HG03066 (cell line): Measurements from ENCODE around the gene CMTM8.
"Not testable (repeated sequence)": the region's sequence is repeated elsewhere in the genome, so short reads cannot be mapped to it uniquely, and the experiment has no call there.

Experiments used
- ATAC-seq: cut with Tn5 transposase; IDR thresholded peaks from one replicate; pipeline ENCODE4 v1.9.1; 2021; ENCODE audit warnings: low read depth; ENCODE audit not compliant: unreplicated experiment

CMTM8 gene, protein sequence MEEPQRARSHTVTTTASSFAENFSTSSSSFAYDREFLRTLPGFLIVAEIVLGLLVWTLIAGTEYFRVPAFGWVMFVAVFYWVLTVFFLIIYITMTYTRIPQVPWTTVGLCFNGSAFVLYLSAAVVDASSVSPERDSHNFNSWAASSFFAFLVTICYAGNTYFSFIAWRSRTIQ

DNA sequence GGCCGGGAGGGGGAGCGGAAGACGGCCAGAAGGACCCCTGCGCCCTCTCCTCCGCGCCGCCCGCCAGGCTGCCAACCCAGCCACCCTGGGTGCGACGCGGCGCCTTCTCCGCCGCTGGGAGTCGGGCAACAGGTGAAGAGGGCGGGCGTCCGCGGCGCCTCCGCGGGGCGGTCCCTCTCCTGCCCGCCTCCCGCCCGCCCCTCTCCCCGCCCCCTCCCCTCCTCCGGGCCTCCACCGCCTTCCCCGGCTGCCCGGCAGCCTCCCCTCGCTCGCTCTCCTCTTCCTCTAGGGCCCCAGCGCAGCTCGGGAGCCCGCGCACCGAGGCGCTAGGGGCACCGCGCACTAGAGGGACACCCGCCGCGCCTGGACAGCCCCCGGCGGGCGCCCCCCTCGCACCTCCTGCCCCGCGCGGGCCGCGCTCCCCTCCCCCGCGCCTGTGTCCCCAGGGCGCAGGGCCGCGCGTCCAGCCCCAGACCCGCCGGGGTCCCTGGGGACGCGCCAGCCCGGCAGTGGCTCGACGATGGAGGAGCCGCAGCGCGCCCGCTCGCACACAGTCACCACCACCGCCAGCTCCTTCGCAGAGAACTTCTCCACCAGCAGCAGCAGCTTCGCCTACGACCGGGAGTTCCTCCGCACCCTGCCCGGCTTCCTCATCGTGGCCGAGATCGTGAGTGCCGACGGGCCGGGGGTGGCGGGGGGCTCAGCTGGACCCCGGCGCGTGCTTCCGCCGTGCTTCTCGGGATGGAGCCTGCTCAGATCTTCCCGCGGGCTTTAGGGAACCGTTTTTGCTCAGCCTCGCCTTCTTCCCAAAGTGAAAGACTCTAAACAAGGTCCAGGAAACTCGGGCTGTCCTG is at the start of gene CMTM8:
TSS of gene CMTM8 (plus strand) at position 228 of the 854 bp plus-strand sequence. CDS start at position 521, 293 bp downstream.
- no peak for ATAC-seq

DNA sequence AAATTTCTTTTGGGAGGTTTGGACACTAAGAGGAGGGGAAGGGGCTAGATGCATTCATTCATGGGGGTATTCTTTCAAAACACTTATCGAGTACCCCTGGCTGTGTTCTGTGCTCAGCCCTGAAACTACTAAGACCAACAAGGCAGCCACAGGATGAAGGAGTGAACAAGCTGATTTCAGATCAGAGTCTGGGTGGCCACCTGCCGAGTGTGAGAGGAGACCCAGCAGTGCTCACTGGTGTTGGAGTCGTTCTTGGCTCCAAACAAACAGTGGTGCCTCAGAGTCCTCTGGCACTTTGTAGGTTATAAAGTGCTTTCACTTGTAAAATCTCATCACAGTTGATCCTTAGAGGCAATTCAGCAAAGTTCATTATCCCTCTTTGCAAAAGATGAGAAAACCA is 48.8 kb upstream of the CMTM8 start:
- ATAC-seq = no peak

DNA sequence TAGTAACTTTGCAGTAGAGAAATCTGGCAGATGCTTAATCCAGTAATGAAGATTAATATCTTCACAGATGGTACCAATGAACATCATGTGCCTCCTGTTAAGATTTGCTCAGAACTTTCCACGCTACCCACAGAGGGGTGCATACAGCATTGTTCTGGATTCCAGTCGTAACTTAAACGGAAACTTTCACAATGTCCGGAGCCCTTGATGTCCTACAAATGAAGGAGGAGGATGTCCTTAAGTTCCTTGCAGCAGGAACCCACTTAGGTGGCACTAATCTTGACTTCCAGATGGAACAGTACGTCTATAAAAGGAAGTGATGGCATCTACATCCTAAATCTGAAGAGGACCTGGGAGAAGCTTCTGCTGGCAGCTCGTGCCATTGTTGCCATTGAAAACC is 47.9 kb upstream of the CMTM8 start:
- not testable (repeated sequence) for ATAC-seq

DNA sequence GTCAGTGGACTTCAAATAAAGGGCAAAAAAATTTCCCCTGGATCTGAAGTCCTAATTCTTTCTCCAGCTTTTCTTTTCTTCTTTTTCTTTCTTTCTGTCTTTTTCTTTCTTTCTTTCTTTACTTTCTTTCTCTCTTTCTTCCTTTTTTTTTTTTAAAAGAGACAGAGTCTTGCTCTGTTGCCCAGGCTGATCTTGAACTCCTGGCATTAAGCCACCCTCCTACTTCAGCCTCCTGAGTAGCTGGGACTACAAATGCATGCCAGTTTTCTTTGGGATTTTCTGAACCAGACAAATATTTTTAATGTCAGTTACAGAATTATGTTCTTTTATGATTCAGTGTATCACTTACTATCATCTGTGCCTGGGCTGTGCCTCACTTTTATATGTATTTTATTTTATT is 45.4 kb upstream of the CMTM8 start:
- no peak for ATAC-seq

DNA sequence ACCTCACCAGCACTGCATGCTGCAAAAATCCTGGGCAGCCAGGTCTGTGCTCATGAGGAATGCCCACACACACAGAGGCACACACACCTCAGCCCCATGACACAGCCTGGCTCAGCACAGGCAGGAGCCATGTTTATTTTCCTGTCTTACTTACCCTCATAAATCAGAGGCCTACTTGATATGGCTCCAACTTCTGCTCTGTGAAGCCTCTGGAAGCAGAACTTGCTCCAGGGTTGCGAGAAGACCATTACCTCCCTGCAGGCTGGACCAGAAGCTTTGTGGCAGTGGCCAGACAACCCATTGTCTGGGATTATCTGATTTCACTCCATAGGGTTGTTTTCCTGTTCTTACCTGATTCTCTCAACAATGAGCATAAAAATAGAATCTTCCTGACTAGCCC is 43.8 kb upstream of the CMTM8 start:
- no peak for ATAC-seq

DNA sequence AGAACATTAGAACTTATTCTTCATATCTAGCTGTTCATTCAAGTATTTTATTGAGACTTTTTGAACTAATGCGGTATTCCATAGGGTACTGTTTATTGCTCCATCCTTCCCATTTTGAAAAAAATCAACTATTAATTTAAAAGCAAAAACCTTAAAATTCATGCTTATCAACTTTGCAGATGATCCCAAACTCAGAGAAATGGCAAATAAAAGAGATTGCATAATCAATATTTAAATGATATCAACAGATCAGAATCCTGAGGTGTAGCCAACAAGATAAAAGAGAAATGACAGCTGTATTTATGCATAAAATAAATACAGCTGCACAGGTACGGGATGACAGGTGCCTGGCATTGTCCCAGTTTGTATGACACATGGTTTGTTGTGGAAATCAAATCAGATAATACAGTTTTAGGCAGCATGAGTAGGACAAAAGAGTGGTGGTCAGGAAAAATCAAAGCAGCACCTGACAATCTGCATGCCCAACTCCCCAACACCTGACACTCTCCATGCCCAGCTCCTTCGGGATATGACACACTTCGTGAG is 42.4 kb upstream of the CMTM8 start:
- ATAC-seq = no peak

DNA sequence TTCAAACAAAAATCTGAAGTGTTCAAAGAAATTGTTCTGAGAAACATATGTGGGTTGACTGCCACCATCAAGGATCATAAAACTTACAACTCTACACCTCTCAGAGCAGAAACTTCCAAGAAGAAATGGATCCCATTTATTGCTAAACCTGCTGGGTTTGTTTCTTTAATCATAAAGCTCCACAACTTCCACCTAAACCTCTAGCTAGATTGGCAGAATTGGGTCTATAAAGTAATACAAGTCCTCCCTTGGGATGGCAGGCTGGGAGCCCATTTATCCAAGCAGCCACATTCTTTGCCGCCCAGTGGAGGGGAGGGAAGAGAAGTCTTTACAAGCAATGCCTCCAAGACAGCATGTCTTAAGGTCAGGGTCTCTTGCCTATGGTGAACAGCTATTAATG is 40.5 kb upstream of the CMTM8 start:
- no peak for ATAC-seq

DNA sequence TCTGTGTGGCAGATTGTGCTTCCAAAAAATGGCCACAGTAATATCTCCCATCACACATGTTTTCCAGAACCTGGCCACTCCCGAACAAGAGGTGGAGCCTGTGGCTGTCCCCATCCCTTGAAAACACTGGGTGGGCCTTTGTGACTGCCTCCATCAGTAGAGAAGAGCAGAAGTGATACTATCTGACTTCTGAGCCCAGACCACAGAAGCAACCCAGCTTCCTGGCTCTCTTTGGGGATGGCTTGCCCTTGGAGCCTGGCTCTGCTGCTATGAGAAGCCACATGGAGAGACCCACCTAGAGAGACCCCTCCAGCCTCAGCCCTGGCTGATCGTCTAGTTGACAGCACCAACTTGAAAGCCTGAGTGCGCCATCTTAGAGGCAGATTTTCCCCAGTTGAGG is 39.8 kb upstream of the CMTM8 start:
- no peak for ATAC-seq

DNA sequence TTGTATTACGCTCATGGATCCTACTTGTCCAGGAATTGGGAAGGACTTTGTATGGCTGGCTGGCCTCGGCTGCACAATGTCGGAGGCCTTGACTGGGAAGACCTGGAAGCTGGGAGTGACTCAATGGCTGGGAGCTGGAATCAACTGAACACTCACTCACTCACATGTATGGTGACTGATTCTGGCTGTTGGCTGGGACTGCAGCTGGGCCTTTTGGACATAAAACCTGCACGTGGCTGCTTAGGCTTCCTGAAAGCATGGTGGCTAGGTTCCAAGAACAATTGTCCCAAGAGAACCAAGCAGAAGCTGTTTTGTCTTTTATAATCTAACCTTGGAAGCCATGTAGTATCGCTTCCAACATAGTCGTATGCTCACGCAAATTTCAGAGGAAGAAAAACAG is 38.0 kb upstream of the CMTM8 start:
- ATAC-seq = no peak

DNA sequence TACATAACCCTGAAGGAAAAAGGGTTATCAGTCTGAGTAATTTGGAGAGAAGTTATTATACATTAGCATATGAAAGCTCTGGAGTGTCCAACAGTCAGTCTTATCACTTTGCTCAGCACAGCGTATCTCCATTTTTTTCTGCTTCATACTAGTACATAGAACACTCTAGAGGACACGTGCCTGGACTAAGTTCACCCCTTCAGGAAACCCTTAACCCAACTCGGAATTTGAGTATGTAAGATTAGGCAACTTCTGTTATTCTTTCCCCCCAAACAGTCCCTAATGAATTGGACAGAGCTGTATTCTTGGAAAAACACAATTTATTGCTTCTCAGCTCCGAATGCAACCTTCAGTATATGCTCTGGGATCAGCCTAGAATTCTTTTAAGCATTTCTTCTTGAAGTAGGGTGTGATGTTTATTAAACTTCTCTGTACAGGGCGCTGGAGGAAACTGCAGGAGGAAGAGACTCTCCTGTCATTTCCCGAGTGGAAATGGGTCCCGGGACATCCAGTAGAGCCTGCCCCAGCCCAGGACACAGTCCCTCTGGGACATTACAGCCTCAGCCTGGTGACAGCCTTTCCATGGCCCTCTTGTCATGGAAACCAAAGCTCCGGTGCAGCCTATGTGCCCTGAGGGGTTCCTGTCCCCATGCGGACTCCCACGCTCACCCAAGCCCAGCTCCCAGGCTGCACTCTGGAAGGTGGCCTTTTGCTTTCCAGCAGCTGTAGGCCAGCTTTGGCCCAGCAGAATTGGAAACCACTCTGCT is 37.3 kb upstream of the CMTM8 start:
- ATAC-seq = no peak

DNA sequence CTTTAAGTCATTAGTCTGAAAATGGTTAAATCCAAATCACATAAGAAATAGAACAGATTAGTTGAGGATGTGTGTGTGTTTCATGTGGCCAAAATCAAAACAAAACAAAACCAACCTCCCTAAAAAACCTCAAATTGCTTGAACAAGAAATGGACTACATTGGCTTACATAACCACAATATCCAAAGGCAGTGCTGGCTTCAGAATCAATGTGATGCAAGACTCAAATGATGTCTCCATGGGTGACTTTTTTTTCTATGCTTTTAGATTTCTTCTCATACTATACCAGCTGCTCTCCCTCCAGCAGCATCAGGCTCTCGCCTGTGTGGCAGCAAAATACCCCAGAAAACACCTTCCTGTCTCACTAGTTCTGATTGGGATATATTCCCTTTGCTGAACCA is 36.0 kb upstream of the CMTM8 start:
- ATAC-seq = no peak

DNA sequence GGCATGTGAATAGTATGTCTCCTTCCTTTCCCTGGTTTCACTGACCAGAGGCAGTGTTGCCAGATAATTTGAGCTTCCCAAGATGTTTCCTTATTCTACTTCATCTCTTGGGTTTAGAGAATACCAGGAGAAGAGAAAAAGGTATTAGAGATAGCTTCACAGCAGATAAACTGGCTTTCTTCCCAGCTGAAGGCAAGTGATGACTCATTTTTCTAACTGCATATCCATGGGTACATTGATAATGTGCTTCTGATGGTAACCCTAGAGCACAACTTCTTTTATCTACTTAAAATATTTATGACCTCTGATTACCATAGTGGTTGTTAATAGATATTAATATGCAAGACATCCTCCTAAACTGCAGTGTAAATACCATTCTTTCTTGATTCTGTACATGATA is 34.6 kb upstream of the CMTM8 start:
- no peak for ATAC-seq

DNA sequence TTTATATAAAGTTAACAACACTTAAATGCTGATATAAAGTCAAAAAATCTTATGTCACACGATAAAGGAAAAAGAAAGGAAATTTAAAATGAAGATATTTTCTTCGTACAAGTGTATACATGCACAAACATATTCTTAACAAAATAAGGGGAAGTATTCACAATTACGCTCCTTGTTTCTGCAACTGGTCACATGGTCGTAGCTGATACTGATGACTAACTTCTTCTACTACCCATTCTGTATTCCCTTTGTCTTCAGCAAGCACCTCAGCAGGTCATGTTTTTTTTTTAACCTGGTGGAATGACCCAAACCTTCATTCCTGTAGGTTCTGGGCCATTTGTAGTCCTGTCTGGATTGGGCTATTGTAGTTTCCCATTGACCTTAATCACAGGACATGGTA is 30.0 kb upstream of the CMTM8 start:
- ATAC-seq = no peak

DNA sequence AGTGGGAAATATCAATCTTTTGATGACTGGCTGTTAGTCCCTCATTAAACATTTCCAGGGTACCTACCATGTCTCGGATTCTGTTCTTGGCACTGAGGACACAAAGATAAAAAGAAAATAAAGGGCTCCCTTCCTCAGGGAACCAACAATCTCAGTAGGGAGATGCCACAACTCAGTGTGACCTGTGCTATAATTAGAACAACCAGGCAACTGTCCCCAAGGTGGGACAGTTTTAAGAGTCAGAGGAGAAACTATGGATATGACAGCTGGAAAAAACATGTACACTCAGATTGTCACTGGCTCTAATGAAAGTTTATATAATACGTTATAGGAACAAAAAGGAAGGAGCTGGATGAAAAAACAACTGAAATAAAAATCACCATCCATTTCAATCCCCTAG is 23.3 kb upstream of the CMTM8 start:
- ATAC-seq = no peak

DNA sequence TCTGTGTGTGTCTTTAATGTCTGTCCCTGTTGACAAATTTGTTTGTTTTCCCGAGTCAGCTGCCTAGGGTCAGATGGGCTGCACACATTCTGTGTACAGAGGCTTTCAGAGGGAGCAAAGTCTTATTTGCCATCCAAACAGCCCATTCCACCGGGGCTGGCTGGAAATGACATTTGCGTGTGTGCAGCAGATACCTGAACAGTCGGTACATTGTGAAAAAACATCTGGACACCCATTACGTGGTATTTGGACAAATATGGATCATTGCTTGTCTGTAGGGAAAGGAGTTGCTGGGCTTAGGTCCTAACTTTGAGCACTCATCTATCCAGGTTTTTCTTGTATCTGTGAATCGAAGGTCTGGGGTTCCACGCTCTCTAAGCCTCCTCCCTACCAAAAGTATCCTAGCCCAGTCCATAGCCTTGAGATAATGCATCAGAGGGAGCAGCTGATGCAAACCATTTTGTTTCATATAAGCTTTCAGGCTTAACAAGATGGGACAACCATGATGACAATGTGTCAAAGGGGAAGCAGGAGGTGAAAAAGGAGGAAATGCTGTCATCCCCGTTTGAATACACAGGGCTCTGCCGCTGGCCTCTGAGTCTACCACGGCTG is 22.2 kb upstream of the CMTM8 start:
- no peak for ATAC-seq

DNA sequence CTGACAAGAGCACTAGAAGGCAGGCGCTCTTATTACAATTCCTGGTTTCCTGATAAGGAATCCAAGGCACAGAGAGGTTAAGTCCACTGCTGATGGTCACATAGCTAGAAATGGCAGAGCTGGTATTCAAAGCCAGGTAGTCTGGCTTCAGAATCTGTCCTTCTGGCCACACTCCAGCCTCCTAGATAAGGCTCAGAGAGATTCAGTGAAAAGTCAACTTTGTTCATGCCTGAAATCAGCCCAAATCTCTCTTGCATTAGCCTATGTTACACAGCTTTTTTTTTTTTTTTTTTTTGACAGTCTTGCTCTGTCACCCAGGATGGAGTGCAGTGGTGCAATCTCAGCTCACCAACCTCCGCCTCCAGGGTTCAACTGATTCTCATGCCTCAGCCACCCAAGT is 21.1 kb upstream of the CMTM8 start:
- ATAC-seq = no peak

DNA sequence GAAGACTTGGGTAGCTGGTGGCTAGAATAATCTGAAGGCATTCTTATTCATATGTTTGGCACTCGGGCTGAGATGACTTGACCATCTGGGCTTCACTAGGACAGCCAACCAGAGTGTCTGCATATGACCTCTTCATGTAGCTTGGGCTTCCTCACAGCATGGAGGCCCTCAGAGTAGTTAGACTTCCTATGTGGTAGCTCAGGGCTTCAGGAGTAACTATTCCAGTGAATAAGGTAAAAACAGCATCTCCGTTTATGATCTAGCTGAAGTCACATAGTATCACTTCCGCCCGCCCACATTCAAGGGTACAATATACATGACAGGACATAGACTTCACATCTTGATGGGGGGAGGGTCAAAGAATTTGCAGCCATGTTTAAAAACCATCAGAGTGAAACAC is 18.9 kb upstream of the CMTM8 start:
- ATAC-seq = no peak

DNA sequence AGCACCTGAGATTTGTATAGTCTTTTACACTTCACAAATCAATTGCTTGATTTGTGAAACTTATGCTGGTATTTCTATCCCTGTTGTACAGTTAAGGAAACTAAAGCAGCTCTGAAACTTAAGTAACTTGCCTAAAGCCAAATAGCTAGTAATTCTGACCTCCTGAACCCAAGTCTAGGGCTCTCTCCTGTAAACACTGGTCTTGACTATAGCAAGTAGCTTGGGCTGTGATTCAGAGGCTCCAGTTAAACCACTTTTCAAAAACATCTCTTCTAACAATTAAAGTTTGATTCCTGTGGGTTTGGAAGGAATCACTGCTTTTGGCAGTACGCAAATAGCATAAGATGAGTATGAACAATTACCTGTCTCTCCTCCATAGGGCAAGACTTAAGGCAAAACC is 18.5 kb upstream of the CMTM8 start:
- no peak for ATAC-seq

DNA sequence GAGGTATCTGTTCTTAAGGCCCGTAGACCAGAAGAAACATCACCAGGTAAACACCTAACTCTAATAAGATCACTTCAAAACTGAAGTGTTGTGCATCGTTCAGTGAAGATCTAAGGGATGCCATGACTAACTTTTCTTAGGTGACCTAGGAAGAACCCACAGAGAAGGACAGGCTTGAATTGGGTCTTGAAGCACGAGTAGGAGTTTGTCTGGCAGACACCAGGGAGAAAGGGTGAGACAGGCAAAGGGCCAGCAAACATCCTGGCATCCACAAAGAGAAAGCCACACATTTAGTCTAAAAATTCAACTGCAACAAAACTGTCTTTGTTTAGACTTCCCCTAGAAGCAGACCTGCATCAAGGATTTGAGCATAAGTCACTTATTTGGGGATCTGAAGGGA is 15.5 kb upstream of the CMTM8 start:
- no peak for ATAC-seq

DNA sequence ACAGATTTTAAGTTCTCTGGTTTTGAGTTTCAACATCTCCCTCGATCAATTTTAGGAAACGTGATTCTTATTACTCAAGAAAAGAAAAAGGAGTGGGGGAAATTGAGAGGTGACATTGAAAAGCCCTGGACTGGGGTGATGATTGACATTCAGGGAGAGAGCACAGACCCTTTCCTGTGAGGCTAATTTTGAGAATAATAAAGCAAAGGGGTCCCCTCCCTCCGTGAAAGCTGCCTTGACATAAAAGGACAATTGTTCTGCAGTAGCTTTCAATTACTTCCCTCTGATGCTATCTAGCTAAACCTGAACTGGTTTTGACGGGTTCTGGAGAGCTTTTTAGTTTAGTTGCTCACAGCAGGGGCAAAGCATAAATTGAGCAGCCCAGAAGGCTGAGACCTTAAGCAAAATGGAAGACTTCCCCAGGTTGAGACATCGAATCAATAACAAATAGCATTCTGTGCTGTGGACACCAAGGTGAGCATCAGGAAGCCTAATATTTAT is 14.4 kb upstream of the CMTM8 start:
- ATAC-seq = no peak
